Osteoblast (primary cell): ENCODE measurements around the gene RYR3. TPM values are rescaled to one million over a fixed set of nuclear protein-coding genes. Genes with fewer than 3 reads are reported as not detected.

Experiments
- DNase-seq: peaks from one replicate; pipeline ENCODE4 v3.0.0; 2011; ENCODE audit warnings: low spot score, mixed read lengths; ENCODE audit not compliant: insufficient read length; ENCODE audit errors: missing footprints
- H2AFZ ChIP-seq: 2 replicates; pipeline ENCODE4 v1.6.0; 2011; ENCODE audit warnings: mild to moderate bottlenecking, low read length
- H3K27ac ChIP-seq: 2 replicates; pipeline ENCODE4 v1.5.1; 2011; ENCODE audit warnings: mild to moderate bottlenecking, low read depth, low read length, moderate library complexity
- H3K27me3 ChIP-seq: 2 replicates; pipeline ENCODE4 v1.6.0; 2012; ENCODE audit warnings: mild to moderate bottlenecking, control low read depth, inconsistent platforms, low read length, moderate library complexity; ENCODE audit not compliant: insufficient read depth
- H3K36me3 ChIP-seq: 2 replicates; pipeline ENCODE4 v1.5.1; 2011; ENCODE audit warnings: mild to moderate bottlenecking, low read length, control low read depth, moderate library complexity; ENCODE audit not compliant: insufficient read depth
- H3K4me1 ChIP-seq: 2 replicates; pipeline ENCODE4 v1.5.1; 2011; ENCODE audit warnings: mild to moderate bottlenecking, low read length, control low read depth, moderate library complexity; ENCODE audit not compliant: insufficient read depth
- H3K4me2 ChIP-seq: 2 replicates; pipeline ENCODE4 v1.6.0; 2011; ENCODE audit warnings: mild to moderate bottlenecking, low read length; ENCODE audit not compliant: insufficient read depth
- H3K4me3 ChIP-seq: fragments of 200-600 bp; sonication (generic); 3 replicates; pipeline ENCODE4 v1.5.1; 2012; ENCODE audit warnings: mild to moderate bottlenecking, low read length, inconsistent platforms; ENCODE audit not compliant: insufficient read depth
- H3K79me2 ChIP-seq: 2 replicates; pipeline ENCODE4 v1.6.0; 2012; ENCODE audit warnings: mild to moderate bottlenecking, low read length, control low read depth, inconsistent platforms; ENCODE audit not compliant: insufficient read depth
- H3K9me3 ChIP-seq: 2 replicates; pipeline ENCODE4 v1.5.1; 2011; ENCODE audit warnings: low read depth, low read length, control low read depth
- H4K20me1 ChIP-seq: 2 replicates; pipeline ENCODE4 v1.6.0; 2012; ENCODE audit warnings: mild to moderate bottlenecking, low read length, control low read depth; ENCODE audit not compliant: insufficient read depth
- total RNA-seq: library from RNA; depleted of rRNA; stranded (reverse); fragments of >200 nt; gene quantifications from 2 replicates; pipeline ENCODE4 v1.2.3, GENCODE V29; 2012
- TF ChIP-seq, protein P1 (sequence below): IDR thresholded peaks from 2 replicates; pipeline ENCODE4 v1.5.1; 2011; ENCODE audit warnings: mild to moderate bottlenecking, low read depth, low read length, moderate library complexity; ENCODE audit errors: extremely low read depth

The RYR3 gene
- total RNA-seq, 1 donor = not detected

DNA sequence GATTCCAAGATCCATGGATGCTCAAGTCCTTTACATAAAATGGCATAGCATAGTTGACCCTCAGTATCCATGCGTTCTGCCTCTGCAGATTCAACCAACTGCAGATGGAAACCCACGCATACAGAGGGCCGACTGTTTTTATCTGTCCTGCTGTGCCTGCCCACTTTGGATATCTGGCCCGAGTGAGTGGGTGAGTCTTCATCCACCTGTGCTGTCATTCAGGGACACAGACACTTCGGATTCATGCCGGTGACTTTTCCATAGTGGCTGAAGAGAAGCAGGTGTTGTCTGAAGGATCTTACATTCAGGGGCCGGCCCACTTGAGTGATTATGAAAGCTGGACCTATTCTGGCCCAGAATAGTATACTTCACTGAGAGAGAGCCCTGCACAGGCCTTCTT is 85.1 kb downstream of the RYR3 start:
- Histone ChIP-seq H3K9me3 (no peaks in the 10 kb centered on the region), H3K4me1 (no peaks in the 10 kb centered on the region), H3K79me2 (no peaks in the 10 kb centered on the region), H3K27me3 (no peaks in the 10 kb centered on the region), H3K4me2 (no peak overlapping the region), H4K20me1 (no peaks in the 10 kb centered on the region), H3K36me3 (no peaks in the 10 kb centered on the region), H3K27ac (no peak overlapping the region), H3K4me3 (no peak overlapping the region), H2AFZ (no peak overlapping the region)
- TF ChIP-seq, protein P1, sequence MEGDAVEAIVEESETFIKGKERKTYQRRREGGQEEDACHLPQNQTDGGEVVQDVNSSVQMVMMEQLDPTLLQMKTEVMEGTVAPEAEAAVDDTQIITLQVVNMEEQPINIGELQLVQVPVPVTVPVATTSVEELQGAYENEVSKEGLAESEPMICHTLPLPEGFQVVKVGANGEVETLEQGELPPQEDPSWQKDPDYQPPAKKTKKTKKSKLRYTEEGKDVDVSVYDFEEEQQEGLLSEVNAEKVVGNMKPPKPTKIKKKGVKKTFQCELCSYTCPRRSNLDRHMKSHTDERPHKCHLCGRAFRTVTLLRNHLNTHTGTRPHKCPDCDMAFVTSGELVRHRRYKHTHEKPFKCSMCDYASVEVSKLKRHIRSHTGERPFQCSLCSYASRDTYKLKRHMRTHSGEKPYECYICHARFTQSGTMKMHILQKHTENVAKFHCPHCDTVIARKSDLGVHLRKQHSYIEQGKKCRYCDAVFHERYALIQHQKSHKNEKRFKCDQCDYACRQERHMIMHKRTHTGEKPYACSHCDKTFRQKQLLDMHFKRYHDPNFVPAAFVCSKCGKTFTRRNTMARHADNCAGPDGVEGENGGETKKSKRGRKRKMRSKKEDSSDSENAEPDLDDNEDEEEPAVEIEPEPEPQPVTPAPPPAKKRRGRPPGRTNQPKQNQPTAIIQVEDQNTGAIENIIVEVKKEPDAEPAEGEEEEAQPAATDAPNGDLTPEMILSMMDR = no peak
- DNase-seq = peak; percentile 51

DNA sequence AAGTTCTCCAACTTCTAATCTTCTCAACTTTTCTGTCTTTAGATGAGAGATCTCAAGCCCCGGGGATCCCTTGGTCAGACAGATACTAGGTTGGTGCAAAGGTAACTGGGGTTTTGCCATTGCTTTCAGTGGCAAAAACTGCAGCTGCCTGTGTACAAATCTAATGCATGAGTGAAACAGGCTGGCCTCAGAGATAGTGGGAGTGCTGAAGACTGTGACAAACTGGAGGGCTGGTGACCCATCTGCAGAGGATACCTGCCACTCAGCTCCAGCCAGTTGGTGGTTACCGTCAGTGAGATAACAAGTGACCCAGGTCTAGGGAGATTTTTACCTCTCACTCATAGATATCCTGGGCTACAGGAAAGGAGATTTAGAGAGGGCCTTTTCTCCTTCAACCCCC is 85.7 kb downstream of the RYR3 start:
- Histone ChIP-seq H3K9me3 (no peaks in the 10 kb centered on the region), H3K27ac (no peak overlapping the region), H3K4me1 (no peaks in the 10 kb centered on the region), H3K4me2 (no peak overlapping the region), H3K79me2 (no peaks in the 10 kb centered on the region), H3K4me3 (no peak overlapping the region), H4K20me1 (no peaks in the 10 kb centered on the region), H2AFZ (no peak overlapping the region), H3K27me3 (no peaks in the 10 kb centered on the region), H3K36me3 (no peaks in the 10 kb centered on the region)
- no peak for DNase-seq
- TF ChIP-seq, protein P1 = no peak

GRCh38 chr15:33398555-33398954 is 87.8 kb downstream of the RYR3 start:
- Histone ChIP-seq H3K4me3 (no peak overlapping the region), H3K79me2 (no peaks in the 10 kb centered on the region), H2AFZ (no peak overlapping the region), H3K4me2 (no peak overlapping the region), H3K36me3 (no peaks in the 10 kb centered on the region), H3K27me3 (no peaks in the 10 kb centered on the region), H3K4me1 (no peaks in the 10 kb centered on the region), H3K27ac (no peak overlapping the region), H4K20me1 (no peaks in the 10 kb centered on the region), H3K9me3 (no peaks in the 10 kb centered on the region)
- no peak for DNase-seq
- TF ChIP-seq, protein P1 = no peak

DNA sequence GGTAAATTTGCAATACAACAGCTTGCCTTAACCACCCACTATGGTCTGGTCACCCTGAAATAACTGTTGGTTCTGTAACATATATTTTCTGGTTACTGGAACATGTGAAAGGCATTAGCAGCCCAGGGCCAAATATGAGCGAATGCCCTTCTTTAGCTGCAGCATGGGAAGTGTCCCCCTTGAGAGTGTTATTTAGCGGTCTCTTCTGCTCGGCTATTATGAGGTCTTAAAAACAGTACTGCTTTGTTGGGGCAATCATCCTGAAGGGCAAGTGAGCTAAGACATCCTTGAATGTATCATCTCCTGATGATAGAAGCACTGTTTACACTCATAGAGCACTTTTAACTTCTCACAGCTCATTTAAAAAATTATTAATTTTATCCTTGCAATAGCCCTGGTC is 90.2 kb downstream of the RYR3 start:
- no peak for DNase-seq
- H3K27me3 ChIP-seq = no peaks in the 10 kb centered on the region
- H3K27ac ChIP-seq = no peak overlapping the region
- no peak overlapping the region for H2AFZ ChIP-seq
- H3K79me2 ChIP-seq = no peaks in the 10 kb centered on the region
- H3K4me2 ChIP-seq = no peak overlapping the region
- no peaks in the 10 kb centered on the region for H3K4me1 ChIP-seq
- no peaks in the 10 kb centered on the region for H3K36me3 ChIP-seq
- no peaks in the 10 kb centered on the region for H3K9me3 ChIP-seq
- H3K4me3 ChIP-seq = no peak overlapping the region
- H4K20me1 ChIP-seq = no peaks in the 10 kb centered on the region
- TF ChIP-seq, protein P1 = no peak
